ENCODE results near the gene PPP2R3A.
A peak's percentile ranks its signal among the peaks of the same experiment; 100 is the strongest.
"Not testable (repeated sequence)": the region's sequence is repeated elsewhere in the genome, so short reads cannot be mapped to it uniquely, and the experiment has no call there.

The PPP2R3A gene

DNA sequence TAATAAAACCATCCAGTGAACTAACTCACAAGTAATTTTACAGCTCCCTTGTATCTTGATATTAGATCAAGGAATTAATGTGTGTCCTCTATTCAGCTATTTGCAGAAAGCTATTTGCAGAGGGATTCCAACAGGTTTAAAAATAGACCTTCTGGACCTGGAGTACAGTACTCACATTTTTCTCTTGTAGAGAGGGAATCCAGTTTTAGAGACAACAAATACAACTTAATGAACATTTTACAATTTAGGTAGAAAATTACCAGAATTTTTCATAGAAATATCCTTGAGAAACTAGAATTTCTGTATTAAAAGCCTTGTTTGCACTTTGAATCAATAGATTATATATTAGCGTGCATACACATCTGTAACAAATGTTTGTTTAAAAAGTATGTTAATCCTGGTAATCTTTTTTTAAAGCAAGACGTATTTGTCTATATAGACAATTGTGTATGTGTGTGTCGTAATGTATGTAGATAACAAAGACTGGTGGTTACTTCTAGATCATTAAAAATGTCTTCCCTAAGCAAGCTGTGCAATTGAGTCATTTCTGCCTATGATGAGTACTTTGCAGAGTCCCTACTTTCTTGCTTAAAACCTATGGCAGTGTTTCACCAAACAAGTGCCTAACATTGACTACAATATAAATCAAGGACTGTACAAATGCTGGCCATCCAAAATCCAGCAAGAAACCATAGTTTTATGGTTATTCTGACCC is 57.9 kb downstream of the PPP2R3A start:
- no peak for DNase-seq

DNA sequence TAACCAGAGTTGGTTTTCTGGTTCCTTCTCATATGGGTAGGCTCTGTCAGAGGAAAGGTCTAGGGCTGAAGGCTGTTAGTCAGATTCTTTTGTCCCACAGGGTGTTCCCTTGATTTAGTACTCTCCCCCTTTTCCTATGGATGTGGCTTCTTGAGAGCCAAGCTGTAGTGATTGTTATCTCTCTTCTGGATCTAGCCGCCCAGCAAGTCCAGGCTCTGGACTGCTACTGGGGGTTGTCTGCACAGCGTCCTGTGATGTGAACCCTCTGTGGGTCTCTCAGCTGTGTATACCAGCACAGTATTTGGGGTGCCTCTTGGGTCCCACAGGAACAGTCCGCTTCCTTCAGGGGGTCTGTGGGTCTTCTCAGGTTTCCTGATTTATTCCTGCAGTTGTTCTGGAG is 70.8 kb downstream of the PPP2R3A start:
- no peak for DNase-seq

DNA sequence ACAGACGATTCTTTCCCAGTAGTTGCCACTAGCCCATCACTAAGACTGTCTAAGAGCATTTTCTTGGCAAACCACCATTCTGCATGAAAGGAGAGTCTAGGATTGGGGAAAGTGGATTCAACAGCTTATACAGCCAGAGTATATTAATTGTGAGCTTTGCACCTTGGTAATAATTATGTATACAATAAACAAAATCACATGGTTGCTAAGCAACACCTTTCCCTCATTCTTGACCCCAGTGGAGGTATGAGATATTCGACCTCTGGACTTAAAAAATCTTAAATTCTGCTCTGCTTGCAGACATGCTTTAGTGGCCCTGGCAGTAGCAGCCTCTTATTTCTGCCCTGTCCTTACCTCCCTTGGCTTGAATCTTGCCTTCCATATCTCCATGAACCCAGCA is 73.1 kb downstream of the PPP2R3A start:
- DNase-seq: no peak

- DNase-seq: no peak
These were observed 77.2 kb downstream of the PPP2R3A start for GRCh38 chr3:136042608-136043221.

DNA sequence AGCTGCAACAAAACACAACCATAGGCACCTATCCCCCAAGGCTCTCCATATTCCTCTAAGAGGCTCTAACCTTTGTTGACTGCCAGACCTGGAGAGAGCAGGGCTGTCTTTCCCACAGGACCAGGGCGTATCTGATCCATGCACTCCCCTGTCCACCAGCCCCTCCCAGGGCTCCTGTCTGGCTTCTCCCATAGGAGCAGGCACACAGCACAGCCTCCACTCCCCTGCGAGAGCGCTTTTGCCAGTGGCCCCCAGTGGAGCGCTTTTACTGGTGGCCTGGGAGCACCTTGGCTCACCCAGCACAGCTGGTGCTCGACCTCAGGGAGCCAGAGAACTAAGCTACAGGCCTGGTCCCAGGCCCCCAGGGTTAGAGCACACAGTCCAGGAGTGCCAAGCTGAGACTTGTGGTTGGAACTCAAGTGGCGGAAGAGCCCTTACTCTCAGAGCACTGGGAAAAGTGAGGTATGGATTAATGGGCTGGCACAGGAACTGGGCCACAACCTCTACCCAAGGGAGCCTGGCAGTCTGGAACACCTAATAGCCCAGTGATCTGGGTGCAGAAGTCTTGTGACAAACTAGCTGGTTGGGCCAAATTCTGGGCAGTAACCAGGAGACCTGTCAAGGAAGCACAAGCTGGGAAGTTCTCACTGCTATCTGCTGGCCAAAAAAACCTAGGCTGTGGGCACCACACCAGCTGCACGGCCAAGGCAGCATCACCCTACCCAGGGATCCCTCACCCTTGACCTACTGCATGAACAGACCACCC is 79.6 kb downstream of the PPP2R3A start:
- no peak for DNase-seq

GRCh38 chr3:136048068-136048467 is 82.5 kb downstream of the PPP2R3A start:
- DNase-seq: no peak

DNA sequence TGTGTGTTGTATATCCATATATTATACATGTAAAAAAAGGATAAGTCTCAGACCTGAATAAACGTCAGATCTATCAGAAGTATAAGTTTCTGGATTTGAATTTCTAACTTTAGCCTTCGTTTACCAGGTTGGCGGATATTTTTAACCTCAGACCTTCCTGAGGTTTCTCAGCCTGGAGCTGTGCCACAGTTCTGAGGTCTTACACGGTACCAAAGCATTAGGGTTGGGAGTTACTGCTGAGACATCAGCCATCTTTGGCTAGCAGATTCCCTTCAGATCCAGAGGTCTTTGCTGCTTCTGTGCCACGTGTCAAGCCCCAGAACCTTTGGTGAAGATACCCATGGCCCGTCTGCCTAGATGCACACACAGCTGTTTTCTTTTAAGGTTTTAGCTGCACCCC is 84.7 kb downstream of the PPP2R3A start:
- DNase-seq: no peak

DNA sequence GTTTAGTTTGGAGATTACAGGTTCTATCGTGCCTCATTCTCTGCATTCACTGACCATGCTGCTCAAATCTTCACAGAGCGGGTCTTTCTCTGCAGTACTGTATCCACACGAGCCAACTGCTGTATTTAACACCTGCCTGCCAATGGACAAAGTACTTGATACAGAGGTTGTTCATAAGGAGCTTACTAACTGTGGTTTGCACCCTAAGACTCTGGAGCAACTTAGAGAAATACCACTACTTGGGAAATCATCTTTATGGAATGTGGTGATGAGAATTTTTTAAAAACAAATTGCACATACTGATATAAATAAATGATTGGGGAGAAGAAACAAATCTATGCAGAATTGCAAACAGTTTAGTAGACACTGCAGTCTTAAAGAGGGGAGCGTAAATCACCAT is 90.0 kb downstream of the PPP2R3A start:
- no peak for DNase-seq

DNA sequence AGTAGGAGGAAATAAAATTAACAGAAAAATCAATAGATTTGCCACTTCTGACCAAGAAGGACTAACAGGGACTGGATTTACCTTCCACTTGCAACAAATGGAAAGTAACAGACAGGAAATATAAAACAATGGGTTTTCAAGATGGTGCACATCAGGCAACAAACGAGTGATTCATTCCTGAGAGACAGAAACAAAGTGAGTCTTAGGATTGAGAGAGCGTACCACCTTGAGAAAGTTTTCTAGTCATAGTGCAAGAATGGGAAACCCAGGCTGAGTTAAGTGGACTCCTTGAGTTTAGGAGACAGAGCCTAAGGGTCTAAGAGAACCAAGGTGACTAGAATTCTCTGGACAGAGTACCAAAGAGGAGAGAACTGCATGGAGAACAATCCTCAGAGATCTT is 101.7 kb downstream of the PPP2R3A start:
- DNase-seq: no peak

DNA sequence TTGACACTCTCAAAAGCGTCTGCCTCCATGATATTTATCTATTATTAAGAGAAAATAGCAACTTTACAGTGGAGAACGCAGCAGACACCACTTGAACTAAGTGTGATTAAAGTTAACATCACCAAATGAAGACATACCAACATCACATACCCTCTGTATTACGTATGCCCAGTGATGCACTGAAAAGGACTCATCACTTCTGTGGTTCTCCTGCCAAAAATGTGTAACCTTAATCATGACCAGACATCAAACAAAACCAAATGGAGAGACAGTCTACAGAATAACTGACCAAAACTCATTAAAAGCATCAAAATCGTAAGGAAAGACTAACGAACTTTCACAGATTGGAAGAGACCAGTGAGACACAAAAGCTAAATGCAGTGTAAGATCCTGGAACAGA is 103.2 kb downstream of the PPP2R3A start:
- DNase-seq: no peak

- no peak for DNase-seq
These were observed 104.4 kb downstream of the PPP2R3A start for GRCh38 chr3:136069933-136070332.

DNA sequence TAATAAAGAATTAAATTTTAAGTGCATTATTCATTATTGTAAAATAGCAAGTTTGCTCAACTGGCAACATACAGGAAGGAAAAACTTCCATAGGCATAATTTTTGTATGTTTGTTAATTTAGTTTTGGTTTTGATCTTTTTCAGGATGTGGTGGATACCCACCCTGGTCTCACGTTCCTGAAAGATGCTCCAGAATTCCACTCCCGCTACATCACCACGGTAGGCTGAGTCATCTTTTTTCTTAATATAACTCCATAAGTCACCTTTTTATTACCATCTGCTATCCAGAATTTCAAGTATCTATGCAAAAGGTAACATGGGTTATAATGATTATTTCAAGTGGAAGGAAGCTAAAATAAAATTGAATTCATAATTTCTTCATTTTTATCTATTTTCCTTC is 104.8 kb downstream of the PPP2R3A start:
- no peak for DNase-seq

GRCh38 chr3:136070953-136071949 is 105.7 kb downstream of the PPP2R3A start:
- DNase-seq: no peak

DNA sequence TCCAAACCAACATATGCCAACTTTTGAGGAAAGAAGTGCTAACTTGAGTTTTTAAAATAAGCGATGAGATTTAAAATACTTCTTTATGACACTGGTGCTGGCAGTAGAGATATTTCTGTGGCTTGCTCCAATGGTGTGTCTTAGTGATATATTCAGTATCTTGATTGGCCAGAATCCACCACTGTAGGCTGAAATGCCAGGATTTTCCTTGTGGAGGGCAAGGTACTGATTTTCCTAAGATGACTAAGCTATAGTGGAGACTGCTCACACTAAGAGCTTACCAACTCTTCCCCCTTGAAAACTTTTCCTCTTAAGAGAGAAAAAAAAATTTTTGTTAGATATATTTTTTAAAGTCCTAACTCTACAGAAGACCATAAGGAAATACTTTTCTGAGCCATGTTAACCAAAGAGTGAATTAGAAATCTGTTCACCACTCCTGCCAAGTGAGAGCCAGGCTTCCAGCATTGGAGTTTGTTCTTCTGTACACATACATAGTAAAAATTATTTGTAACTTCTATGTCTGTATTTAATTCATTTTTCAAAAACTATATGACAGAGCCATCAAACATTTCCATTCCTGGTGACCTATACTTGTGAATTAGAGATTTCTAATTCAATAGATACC is 109.1 kb downstream of the PPP2R3A start:
- no peak for DNase-seq

DNA sequence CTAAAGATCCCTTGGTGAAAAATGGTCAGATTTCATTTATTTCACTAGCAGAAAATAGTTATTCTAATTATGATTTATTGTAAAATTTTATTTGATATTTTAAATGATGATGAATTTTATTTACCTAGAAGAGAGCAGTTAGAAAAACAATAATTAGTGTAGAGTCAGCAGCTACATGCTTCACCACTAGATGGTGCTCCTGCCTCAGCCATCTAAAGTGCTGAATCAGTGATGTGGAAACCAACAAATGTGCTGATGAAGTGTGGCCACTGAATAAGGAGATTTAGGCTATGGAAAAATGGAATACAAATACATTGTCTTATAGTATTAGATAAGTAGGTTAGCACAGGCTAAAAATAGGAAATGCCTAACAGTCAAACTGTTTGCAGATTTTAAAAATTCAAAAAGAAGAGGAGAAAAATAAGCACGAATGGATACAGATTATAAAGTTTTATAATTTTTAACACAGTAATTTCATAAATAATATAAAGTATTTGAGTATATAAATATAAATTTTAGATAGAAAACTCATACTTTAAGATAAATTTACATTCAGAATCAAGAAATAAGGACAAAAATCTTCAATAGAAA is 109.8 kb downstream of the PPP2R3A start:
- DNase-seq: peak; percentile 69 to 78

- DNase-seq: no peak
These were observed 110.3 kb downstream of the PPP2R3A start for GRCh38 chr3:136075811-136076210.

GRCh38 chr3:136078421-136079364 is 113.2 kb downstream of the PPP2R3A start:
- no peak for DNase-seq

- not testable (repeated sequence) for DNase-seq
These were observed 118.3 kb downstream of the PPP2R3A start for GRCh38 chr3:136083641-136084382.

DNA sequence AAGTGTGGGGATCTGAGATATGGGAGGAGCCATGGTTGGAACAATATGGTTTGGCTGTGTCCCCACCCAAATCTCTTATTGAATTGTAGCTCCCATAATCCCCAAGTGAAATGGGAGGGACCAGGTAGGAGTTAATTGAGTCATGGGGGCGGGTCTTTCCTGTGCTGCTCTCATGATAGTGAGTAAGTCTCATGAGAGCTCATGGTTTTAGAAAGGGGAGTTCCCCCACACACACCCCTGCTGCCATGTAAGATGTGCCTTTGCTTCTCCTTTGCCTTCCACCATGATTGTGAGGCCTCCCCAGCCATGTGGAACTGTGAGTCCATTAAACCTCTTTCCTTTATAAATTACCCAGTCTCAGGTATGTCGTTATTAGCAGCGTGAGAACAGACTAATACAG is 119.5 kb downstream of the PPP2R3A start:
- not testable (repeated sequence) for DNase-seq

- DNase-seq: no peak
These were observed 128.2 kb downstream of the PPP2R3A start for GRCh38 chr3:136093771-136094170.

All from activated CD4-positive, alpha-beta T cell treated with anti-CD3 and anti-CD28 coated beads, Interleukin-2, amount 50 U/mL, for 48 hours (primary cell).